ENCODE measurements around the gene NAV3. TPM values are rescaled to one million over a fixed set of nuclear protein-coding genes. Genes with fewer than 3 reads are reported as not detected.

The NAV3 gene
- polyA plus RNA-seq, 1 of the 3 experiments (the other 2 are of a cell fraction) = 10.5 TPM

GRCh38 chr12:78088391-78088832 is 257.7 kb downstream of the NAV3 start:
- CTCF ChIA-PET = no interaction called here
- Histone ChIP-seq H3K4me3 (ENCODE audit: low read depth in 2 of 2, low read length in 1 of 2) (peak overlapping the region in 1 of 2 experiments; percentile 49; a peak in 2 of 4 replicates), H3K9me2 (no peaks in the 10 kb centered on the region), H3K4me1 (ENCODE audit: control insufficient read depth in 1 of 2, insufficient read depth in 2 of 2, low read depth in 1 of 2, low read length in 1 of 2) (peaks cover 7 to 11% of the 10 kb centered on the region in 2 experiments; a peak in 2 of 4 replicates), H2AFZ (ENCODE audit: low read depth) (no peak overlapping the region), H3K27ac (ENCODE audit: low read depth in 2 of 2, low read length in 1 of 2) (no peak overlapping the region; a peak in 1 of 4 replicates), H3K27me3 (ENCODE audit: insufficient read depth) (no peaks in the 10 kb centered on the region), H4K20me1 (ENCODE audit: insufficient read depth) (no peaks in the 10 kb centered on the region), H3K4me2 (peak overlapping the region; percentile 61), H3K79me2 (ENCODE audit: insufficient read depth) (no peaks in the 10 kb centered on the region), H3K9me3 (no peaks in the 10 kb centered on the region), H3K36me3 (replicated peaks in 1 of 2; ENCODE audit: control insufficient read depth in 1 of 2, insufficient read depth in 2 of 2, low read length in 1 of 2) (peaks cover 0 to 7% of the 10 kb centered on the region in 2 experiments), H3K9ac (no peak overlapping the region; the same call in 1 of the 2 replicates), H3F3A (replicated peaks; ENCODE audit: insufficient read depth) (peaks cover 12% of the 10 kb centered on the region)
- no peak for DNase-seq
- 84% methylated on average over 3 of the region's 3 CpGs for WGBS (ENCODE audit: low lambda C conversion rate)
- TF ChIP-seq, protein P1, sequence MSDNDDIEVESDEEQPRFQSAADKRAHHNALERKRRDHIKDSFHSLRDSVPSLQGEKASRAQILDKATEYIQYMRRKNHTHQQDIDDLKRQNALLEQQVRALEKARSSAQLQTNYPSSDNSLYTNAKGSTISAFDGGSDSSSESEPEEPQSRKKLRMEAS (IDR thresholded peaks at IDR 0.05; ENCODE audit: low read depth) = no peak
- no peak for TF ChIP-seq TEAD4 (IDR thresholded peaks at IDR 0.05; ENCODE audit: borderline replicate concordance, insufficient read depth)
- no peak for TF ChIP-seq POLR2AphosphoS5 (IDR thresholded peaks at IDR 0.05; ENCODE audit: low read depth, low read length)
- TF ChIP-seq, protein P2, sequence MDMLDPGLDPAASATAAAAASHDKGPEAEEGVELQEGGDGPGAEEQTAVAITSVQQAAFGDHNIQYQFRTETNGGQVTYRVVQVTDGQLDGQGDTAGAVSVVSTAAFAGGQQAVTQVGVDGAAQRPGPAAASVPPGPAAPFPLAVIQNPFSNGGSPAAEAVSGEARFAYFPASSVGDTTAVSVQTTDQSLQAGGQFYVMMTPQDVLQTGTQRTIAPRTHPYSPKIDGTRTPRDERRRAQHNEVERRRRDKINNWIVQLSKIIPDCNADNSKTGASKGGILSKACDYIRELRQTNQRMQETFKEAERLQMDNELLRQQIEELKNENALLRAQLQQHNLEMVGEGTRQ (IDR thresholded peaks at IDR 0.05; ENCODE audit: borderline replicate concordance, low read depth, low read length) = no peak
- no peak for TF ChIP-seq EZH2phosphoT487 (IDR thresholded peaks at IDR 0.05; ENCODE audit: borderline replicate concordance, low read depth)
- TF ChIP-seq FOXJ3 (CRISPR knock-in tag; IDR thresholded peaks at IDR 0.05) = no peak
- no peak for TF ChIP-seq YY1 (IDR thresholded peaks at IDR 0.05; ENCODE audit: low read depth)
- TF ChIP-seq, protein P3, sequence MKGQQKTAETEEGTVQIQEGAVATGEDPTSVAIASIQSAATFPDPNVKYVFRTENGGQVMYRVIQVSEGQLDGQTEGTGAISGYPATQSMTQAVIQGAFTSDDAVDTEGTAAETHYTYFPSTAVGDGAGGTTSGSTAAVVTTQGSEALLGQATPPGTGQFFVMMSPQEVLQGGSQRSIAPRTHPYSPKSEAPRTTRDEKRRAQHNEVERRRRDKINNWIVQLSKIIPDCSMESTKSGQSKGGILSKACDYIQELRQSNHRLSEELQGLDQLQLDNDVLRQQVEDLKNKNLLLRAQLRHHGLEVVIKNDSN (IDR thresholded peaks at IDR 0.05; ENCODE audit: borderline replicate concordance, low read depth) = no peak
- POLR2A ChIA-PET = no interaction called here

- peaks cover 7 to 11% of the 10 kb centered on the region in 2 experiments; a peak in 2 of 4 replicates for H3K4me1 ChIP-seq (ENCODE audit: control insufficient read depth in 1 of 2, insufficient read depth in 2 of 2, low read depth in 1 of 2, low read length in 1 of 2)
- DNase-seq = no peak
- no peaks in the 10 kb centered on the region for H3K9me2 ChIP-seq
- no peaks in the 10 kb centered on the region for H3K27me3 ChIP-seq (ENCODE audit: insufficient read depth)
- no peaks in the 10 kb centered on the region for H4K20me1 ChIP-seq (ENCODE audit: insufficient read depth)
- H3K4me3 ChIP-seq (ENCODE audit: low read depth in 2 of 2, low read length in 1 of 2) = no peak overlapping the region
- no peaks in the 10 kb centered on the region for H3K9me3 ChIP-seq
- peaks cover 8% of the 10 kb centered on the region for H3F3A ChIP-seq (replicated peaks; ENCODE audit: insufficient read depth)
- POLR2A ChIA-PET = no interaction called here
- H2AFZ ChIP-seq (ENCODE audit: low read depth) = no peak overlapping the region
- CTCF ChIA-PET = no interaction called here
- no peaks in the 10 kb centered on the region; the same call in 1 of the 2 replicates for H3K79me2 ChIP-seq (ENCODE audit: insufficient read depth)
- TF ChIP-seq SIN3A (IDR thresholded peaks at IDR 0.05; ENCODE audit: borderline replicate concordance, low read depth, low read length) (no peak), GATA2 (CRISPR knock-in tag; IDR thresholded peaks at IDR 0.05) (no peak), RFX5 (IDR thresholded peaks at IDR 0.05; ENCODE audit: low read length) (no peak), CTCF (IDR thresholded peaks at IDR 0.05) (no peak)
- H3K4me2 ChIP-seq = no peak overlapping the region
- peaks cover 0 to 3% of the 10 kb centered on the region in 2 experiments for H3K36me3 ChIP-seq (replicated peaks in 1 of 2; ENCODE audit: control insufficient read depth in 1 of 2, insufficient read depth in 2 of 2, low read length in 1 of 2)
- no peak overlapping the region for H3K9ac ChIP-seq
- no peak overlapping the region for H3K27ac ChIP-seq (ENCODE audit: low read depth in 2 of 2, low read length in 1 of 2)
These were observed 259.6 kb downstream of the NAV3 start for GRCh38 chr12:78090266-78090665.
